ENCODE results near the gene CDR2.
"Not testable (repeated sequence)": the region's sequence is repeated elsewhere in the genome, so short reads cannot be mapped to it uniquely, and the experiment has no call there.

CDR2 gene

DNA sequence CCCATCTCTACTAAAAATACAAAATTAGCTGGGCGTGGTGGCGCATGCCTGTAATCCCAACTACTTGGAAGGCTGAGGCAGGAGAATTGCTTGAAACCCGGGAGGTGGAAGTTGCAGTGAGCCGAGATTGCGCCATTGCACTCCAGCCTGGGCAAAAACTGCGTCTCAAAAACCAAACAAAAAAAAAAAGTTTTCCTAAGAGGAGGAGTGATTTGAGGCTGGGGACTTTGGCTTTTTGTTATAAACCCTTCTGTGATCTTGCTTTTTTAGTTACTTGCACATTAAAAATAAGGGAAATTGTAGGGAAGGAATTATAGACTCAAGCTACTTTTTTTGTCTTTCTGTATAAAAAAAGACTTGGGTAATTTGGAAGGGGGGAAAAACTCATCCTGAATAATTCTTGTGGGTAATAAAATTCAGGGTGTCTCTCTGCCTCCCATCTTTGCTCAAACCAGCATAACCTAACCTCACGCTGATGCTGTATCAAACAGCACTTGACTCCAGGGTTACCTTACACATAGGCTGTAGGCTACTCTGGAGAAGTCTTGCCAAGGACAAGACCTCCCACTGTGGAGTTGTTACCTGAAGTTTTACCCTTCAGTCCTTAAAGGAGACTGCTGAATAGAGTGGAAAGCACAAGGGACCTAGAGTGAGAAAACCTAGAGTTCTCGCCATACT, 1.7 kb upstream of the CDR2 start:
- no peak for DNase-seq (ENCODE audit: low spot score)

DNA sequence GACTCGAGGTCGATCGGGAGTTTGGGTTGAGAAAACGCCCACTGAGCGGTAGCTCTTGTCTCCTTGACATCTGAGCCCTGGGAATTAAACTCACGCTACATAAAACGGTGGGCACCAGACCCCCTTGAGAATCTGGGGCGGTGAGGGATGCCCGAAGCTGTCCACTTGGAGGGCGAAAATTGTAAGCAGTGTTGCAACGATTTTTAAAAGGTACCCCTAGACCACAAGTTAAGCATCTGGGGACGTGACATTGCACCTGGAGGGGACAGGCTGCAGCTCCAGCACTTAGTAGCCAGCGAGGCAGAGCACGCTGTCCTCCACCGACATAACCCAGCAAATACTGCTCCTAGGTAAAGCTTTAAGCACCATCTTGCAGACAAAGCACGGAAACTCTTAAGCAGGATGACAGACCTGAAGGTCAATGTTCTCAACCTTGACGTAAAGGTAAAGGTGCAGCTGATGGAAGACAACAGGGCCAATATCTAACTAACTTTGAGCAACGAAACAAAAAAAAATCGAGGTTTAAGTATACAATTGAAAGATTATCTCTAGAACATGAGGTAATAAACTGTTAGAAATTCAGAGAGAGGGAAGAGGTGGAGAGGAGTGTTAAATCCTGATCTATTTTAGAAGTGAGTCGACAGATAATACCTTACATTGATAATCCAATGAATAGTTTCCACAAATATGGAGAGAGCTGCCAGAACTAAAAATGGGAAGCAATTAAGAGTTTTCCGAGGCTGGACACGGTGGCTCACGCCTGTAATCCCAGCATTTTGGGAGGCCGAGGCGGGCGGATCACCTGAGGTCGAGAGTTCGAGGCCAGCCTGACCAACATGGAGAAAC, 921 bp upstream of the CDR2 start:
- no peak for DNase-seq (ENCODE audit: low spot score)

DNA sequence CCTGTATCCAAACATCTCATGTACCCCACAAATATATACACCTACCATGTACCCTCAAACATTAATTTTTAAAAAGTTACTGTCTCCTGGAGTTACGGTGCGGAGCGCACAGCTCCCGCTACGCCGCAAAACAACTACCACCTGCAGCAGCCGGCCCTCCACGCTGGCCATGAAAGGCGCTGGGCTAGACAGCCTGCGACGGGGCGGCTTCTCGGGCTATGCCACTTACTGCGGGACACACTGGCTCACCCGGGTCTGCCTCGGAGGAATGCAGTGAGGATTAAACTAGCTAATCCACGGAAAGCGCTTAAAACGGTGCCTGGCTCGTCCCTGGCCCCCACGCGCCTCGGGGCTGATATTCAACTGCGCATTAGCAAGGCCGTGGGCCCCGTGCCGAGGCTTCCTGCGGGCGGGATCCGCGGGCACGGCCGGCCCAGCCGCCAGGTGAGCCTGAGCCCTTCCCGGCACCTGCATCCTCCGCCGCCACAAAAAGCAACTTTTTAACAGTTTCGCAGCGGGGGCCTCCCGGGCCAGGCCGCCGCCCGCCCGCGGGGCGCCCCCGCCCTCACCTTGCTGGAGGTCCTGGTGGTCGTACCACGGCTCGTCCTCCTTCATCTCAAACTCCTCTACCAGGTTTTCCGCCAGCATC, 633 bp downstream of the CDR2 start:
- no peak for DNase-seq (ENCODE audit: low spot score)

DNA sequence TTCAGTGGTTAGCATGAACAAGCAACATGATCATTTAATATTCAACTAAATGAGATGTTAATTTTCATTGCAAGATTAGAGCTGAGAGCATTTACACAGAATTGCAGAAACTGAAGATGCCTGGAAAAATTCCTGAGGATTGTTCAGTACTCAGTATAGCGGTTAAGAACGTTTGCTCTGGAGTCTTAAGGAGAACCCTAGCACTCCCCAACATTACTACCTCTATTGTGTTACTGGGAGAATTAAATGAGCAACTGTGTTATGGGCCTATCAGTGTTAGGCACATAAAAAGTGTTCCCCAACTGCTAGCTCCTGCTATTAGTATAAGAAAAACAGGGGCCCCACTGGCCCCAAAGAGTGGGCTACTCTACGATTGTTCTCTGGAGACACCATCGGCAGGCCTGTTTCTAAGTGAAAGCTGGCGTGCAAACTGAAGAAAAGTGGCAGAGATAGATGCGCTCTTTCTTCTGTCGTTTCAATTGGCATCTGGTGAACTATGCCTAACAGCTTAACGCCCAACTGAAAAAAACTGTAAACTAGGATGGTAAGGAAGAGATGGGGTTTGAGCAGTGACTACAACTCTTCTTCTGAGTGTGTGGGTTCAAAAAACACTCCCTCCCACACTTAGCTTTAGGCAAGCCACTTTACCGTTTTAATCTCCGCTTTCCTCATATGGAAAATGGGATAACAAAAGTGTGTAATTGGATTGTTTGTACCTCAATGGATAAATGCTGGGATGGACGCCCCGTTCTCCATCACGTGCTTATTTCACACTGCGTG, 1.3 kb downstream of the CDR2 start:
- DNase-seq (ENCODE audit: low spot score) = no peak

DNA sequence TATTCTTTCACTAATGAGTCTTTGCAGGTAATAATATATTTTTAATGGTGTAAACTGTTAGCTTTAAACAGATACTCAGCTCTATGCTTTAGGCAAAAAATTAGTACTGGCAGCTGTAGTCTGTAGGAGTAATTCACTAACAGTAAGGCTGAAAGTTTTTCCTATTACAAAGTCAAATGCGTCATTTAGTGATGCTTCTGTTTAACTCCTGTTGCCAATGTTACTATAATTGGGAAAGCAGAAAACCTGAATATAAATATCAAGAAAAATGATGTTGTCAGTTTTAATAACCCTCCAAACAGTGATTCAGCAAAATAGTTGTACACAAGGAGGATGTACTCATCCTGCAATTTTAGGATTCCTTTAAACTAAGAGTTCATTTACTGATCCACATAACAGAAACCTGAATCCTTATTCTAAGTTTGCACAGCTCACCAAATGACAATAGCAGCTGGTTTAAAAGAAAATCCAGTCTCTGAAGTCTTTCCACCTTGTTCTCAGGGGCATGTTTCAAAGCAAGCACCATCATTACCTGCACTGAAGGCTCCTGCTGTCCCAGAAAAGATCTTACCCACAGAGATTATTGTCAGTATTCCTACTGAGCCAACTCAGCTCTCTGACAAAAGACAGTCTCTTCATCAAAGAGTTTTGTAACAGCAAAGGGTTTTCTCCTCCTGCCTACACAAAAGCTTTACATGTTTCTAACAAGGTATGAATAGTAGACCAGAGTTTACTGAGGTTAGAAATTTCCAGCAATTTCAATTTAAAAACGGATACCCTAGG, 4.2 kb downstream of the CDR2 start:
- no peak for DNase-seq (ENCODE audit: low spot score)

DNA sequence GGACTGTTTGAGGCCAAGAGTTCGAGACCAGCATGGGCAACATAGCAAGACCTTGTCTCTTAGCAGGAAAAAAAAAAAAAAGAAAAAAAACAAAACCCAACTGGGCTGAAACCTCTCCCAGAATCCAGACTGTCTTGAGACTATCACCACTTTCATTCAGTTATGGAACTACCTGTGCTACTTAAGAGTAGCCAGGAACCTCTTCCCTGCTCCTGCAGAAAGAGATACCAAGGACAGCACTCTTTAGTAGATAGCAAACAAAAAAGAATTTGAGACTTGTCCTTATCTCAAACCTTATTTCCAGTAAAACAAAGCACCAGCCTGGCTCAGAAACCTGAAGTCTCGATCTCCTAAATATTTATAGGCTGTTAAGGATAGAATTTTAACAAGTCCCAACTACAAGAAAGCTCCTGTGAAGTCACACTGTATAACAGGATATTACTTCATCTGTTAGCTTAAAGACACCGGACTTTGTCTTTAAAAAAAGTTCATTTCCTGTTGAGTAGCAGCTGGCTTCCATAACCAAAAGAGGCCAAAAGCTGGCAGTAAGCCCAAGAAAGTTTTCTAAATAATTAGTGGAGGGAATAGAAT, 5.1 kb downstream of the CDR2 start:
- DNase-seq (ENCODE audit: low spot score) = no peak

DNA sequence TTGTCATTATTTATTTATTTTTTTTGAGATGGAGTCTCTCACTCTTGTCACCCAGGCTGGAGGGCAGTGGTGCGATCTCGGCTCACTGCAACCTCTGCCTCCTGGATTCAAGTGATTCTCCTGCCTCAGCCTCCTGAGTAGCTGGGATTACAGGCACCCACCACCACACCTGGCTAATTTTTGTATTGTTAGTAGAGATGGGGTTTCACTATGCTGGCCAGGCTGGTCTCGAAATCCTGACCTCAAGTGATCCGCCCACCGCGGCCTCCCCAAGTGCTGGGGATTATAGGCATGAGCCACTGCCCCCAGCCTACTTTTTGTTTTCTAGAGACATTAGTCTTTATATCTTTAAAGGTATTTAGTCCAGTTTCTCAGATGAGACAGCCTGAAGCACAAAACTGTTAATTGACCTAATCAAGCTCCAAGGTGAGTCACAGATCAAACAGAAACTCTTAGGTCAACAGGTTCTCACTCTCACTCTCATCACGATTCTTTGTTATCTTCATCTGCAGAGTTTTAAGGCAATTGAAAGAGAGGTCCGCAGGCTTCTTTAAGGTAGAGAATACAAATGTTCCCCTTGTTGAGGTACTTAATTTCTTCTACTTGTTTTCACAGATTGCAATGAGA, 6.1 kb downstream of the CDR2 start:
- DNase-seq (ENCODE audit: low spot score) = not testable (repeated sequence)

DNA sequence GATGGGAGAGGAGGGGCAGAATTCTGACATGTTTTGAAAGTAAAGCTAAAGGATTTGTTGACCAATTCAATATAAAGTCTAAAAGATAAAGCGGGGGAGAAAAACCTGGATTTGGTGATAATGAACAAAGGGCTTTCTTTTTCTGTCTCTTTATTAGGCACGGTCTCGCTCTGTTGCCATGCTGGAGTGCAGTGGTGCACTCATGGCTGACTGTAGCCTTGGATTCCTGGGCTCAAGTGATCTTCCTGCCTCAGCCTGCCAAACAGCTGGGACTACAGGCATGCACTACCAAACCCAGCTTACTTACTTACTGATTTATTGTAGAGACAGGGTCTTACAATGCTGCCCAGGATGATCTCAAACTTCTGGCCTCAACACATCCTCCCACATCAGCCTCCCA, 7.5 kb downstream of the CDR2 start:
- DNase-seq (ENCODE audit: low spot score) = no peak

DNA sequence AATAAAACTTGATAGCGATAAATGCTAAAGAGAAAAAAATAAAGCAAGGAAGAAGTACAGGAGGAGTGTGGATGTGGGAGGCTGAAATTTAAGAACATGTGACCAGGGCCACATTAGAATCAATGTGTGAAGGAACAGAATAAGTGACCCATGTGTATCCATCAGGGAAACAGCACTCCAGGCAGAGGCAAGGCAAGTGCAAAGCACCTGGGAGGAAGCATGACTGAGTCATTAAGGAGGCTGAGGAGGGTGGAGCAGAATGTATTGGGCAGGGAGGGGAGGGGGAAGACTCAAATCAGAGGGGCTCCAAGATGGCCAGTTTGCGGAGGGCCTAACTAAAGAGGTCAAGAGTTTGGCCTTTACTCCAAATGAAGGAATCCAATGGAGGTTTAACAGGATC, 8.0 kb downstream of the CDR2 start:
- DNase-seq (ENCODE audit: low spot score) = no peak

DNA sequence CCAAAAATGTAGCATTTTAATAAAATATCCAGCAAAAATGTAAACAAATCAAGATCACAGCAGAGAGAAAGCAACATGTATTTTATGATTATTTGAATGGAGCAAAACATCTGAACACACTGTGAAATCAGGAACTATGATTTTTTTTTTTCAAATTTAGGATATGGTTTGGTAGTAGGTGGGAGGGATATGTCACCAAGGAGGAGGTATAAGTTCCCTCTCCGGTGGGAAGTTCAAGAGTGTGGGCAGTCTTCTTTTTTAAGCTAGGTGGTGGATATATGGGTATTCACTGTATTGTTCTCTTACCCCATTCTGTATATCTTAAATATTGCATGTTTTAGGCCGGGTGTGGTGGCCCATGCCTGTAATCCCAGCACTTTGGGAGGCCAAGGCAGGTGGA, 10.2 kb downstream of the CDR2 start:
- no peak for DNase-seq (ENCODE audit: low spot score)

DNA sequence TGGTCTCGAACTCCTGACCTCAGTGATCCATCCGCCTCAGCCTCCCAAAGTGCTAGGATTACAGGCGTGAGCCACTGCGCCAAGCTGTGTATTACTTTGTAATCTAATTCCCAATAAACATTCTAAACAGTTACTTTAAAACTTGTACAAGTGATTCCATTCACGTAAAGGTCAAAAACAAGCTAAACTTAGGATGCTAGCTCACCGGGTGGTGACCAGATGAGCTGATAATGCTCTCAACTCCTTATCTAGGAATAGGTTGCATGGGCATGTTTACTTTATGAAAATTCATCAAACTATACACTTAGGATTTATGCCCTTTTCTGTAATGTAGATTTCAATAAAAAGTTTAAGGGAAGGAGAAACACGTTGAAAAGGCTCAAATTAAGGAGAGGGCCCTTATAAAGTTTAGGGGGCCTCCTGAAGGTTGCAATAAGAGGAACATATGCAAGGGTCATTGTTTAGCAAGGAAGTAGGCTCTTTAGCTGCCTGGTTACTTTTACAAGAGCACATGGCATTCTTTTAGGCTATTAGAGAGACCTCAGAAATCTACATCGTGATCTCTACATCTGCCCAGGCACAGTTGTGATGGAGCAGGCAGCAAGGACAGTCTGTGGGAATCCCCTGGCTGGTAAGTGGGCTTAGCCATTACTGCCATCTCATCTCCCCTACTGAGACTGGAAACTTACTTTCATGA, 13.3 kb downstream of the CDR2 start:
- no peak for DNase-seq (ENCODE audit: low spot score)

DNA sequence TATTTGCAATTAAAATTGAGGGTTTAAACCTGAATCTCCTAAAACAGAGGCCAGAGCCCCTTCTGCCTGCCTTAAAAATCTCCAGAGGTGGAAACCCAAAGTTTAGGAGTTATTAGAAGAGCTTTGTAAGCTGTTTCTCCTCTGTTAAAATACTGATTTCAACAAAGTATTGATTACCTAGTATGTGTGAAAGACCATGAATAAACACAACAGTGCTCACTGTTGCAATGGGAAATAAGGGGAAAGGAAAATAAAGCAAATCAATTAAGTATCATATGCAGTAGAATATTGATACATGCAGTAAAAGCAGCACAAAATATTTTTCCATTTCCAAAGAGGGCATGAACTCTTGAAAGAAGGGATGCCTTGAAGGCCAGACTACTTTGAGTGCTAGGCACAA, 14.7 kb downstream of the CDR2 start:
- no peak for DNase-seq (ENCODE audit: low spot score)

DNA sequence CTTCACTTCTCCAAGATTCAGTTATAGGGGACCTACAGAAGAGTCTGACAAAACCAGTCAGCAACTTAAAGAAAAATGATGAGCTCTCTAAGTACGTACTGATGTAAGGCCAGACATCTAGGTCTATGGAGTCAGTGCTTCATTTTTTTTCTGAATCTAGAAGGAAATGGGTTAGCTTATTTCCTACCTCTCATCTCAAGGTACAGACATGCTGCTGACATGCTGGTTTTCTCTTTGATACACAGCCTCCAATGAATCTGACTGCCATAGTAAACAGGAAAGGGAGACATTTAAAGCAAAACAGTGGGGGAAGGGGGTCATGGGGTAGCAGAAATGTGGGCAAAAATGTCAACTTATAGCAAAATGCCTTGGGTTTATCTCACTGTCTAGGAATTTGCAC, 16.4 kb downstream of the CDR2 start:
- DNase-seq (ENCODE audit: low spot score) = no peak

DNA sequence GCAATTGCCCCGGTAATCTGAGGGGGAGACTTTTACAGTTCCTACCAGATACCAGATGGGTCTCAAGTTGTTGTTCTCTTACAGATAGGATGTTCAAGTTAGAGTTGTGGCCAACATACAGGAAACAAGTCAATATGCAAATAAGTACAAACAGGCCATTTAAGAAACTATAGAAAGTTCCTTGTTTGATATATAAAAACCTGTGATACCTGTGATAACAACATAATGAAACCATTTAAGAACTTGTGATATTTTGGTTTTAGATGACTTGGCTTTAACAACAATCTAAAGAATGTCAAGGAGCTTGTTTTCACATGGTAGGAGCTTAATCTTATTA, 16.8 kb downstream of the CDR2 start:
- DNase-seq (ENCODE audit: low spot score) = no peak

DNA sequence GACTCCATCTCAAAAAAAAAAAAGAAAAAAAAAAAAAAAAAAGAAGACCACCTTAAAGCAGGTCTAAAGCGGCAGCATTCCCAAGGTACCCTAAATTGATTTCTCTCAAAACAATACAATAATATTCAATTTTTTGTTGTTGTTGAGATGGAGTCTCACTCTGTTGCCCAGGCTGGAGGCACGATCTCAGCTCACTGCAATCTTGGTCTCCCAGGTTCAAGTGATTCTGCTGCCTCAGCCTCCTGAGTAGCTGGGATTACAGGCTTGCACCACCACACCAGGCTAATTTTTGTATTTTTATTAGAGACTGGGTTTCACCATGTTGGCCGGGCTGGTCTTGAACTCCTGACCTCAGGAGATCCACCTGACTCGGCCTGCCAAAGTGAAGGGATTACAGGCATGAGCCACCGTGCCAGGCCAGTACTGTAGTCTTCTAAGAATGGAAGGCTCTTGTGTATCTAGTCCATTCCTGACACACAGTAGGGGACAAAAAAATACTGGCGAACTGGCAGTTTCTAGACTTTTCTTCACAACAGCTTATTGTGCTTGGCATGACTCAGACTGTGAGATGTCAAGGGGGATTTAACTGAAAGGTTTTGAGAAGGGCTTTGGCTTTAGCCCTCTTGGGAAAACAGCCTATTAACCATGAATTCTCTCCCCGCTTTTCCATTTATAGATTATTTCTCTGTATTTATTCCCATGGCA, 17.3 kb downstream of the CDR2 start:
- DNase-seq (ENCODE audit: low spot score) = no peak

DNA sequence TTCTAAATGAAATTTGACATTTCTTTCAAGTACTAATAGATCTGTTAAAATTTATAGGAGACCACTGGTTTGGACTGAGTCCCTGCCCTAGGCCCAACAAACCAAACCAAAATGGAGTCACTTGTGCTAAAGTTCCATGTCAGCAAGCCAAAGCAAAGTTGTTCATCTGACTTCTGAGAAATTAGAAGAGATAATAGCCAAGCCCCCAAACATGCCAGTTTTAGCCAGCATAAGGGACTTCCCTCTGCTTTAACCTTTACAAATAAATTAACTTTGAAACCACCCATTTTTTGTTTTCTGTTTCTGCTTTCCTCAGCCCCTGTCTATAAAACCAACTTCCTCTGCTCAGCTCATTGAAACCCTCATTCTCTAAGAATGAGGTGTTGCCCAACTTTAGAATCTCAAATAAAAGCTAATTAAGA, 18.9 kb downstream of the CDR2 start:
- no peak for DNase-seq (ENCODE audit: low spot score)

DNA sequence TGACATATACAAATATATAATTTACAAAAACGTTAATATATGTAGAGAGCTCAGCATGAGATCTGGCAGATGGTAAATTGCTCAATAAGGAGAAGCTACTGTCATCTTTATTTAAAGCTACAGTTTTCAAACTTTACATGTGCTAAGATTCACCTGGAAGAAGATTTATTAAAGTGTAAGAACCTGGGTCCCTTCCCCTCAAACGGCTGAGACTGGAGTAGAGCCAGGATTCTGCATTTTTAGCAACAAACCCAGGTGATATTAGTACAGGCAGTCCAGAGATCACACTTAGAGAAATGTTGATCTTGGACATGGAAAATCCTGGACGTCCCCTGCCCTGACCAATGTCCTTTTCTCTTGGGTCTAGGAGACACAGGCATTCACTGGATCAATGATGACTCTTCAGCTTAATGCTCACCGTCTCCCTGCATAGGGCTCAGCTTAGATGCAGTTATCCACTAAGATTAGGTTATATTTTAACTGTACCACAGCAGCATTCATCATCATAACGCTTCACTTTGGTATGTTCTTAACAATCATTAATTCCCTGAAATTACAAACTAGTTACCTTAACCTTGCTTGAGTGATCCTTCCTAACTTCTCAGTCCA, 20.4 kb downstream of the CDR2 start:
- no peak for DNase-seq (ENCODE audit: low spot score)

DNA sequence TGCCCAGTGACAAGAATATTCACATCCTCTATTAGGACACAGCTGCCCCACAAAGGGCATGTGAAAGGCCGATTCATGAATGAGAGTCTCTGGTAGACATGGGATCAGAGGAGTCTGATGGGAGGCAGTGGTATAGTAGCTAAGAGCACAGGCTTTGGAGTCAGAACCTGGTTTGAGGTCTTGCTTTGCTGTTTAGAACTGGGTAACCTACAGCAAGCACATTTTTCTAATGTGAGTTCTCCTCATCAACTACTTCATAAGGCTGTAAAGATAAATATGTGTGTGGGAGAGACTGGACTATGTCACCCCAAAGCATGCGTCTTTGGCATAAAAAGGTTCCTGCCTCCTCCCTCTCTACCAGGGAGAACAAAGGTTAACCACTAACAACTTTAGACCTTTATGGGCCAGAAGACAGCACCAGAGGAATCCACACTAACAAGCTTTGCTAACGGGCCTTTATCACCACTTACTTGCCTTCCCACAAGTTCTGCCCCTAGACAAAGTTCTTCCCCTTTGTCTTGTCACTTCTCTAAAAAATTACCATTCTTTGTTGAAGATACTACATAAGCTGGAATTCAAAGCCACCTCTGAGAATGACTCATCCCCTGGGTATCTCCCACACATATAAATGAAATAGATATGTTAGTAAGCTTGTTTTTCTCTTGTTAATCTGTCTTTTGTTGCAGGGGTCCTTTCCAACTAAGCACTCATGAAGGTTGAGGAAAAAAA, 21.1 kb downstream of the CDR2 start:
- DNase-seq (ENCODE audit: low spot score) = no peak

DNA sequence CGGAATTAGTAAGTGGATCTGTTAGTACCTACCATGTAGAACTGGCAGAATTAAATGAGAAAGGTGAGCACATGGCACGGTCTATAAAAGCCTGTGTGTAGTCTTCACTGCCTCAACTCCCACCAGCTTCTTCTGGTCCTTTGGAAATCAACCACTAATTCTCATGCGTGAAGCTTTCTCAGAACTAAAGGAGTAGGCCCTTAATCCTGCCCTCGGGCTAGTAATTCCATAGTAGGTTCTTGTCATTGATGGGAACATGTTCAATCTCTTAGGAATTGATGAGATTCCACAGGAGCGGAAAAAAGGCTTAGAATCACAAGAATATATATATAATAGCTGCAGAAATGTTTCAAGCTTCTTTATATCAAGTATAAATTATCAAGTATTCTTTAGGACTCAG, 21.7 kb downstream of the CDR2 start:
- DNase-seq (ENCODE audit: low spot score) = no peak
